GM21526 (cell line): ENCODE data around the gene IGFN1.

Experiments used
- ATAC-seq: cut with Tn5 transposase; IDR thresholded peaks from one replicate; pipeline ENCODE4 v1.9.1; 2021; ENCODE audit warnings: moderate library complexity; ENCODE audit not compliant: unreplicated experiment, low FRiP score

Gene IGFN1

GRCh38 chr1:201261771-201262547, 71.3 kb downstream of the IGFN1 start:
- no peak for ATAC-seq

DNA sequence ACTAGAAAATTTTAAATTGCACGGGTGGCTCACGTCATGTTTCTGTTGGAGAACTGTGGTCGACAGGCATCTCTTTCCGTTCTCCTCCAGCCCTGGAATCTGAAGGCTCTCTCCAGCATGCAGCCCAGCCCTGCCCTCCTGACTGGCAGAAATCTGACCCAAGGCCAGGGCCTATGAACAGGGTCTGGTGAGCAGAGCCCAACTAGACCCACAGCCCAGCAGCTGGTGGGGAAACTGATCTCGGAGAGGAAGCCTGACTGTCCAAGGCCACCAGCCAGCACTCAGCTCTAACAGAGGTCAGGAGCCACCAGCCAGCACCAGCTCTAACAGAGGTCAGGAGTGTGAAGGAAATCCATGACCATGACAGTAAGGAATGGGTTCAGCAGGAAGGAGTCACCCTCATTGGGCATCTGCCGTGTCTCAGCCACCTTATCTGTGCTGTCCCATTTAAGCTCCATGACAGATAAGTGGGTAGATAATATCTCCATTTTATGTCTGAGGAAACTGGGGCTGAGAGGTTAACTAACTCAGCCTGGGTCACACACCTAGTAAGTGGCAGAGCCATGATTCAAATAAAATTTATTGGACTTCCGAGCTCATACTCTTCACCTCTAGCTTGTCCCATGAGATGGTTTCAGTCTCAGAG, 72.5 kb downstream of the IGFN1 start:
- no peak for ATAC-seq

DNA sequence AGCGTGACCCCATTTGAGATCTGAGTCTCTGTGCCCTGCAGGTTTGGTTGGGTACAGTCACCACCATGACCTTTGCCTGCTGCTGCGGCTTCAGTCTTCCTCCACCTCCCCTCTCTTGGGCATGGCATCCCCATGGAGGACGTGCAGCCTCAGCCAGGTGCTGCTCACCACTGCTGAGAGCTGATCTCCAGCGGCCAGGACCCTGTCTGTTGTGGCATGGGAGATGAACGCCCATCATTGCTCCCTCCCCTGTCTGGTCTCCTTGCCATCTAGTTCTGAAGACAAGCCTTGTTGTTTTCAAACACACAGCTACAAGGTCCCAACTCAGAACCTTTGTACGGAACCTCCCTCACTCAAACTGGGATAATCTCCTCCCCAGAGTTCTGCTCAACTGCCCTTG, 73.4 kb downstream of the IGFN1 start:
- ATAC-seq = no peak

- ATAC-seq = no peak
These were observed 73.9 kb downstream of the IGFN1 start for GRCh38 chr1:201264554-201264953.

DNA sequence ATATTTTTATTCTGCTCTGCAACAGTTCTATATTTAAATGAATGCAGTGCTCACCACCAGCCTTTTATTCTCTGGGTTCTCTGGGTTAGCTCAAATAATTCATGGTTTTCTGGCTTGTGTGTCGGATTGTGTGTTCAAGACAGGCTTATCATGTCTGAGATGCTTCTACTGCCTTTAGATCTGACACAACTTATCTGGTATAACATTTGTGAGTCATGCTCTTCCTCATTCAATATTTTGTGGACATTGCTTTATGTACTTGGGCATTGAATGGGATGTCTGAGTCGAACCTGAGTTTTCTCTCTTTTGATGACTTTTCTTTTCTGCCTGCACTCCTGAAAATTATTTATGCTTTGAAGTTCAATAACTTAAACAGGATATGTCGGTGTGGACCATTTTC, 75.1 kb downstream of the IGFN1 start:
- ATAC-seq = no peak

DNA sequence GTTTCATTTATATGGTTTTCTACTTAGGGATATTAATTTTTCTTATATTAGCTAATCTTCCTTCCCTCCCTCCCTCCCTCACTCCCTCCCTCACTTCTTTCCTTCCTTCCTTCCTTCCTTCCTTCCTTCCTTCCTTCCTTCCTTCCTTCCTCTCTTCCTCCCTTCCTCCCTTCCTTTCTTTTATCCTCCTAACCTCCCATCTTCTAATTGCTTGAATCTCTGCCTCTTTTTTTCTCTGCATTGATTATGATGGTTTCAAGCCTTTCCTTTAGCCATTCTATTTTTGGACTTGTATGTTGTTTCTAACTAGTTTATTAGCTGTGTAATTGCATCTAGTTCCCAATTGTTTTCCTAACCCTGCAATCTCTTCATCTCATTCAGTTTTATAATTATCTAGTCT, 75.7 kb downstream of the IGFN1 start:
- ATAC-seq = no peak

- no peak for ATAC-seq
These were observed 76.2 kb downstream of the IGFN1 start for GRCh38 chr1:201266774-201267173.

GRCh38 chr1:201267481-201268229, 77.0 kb downstream of the IGFN1 start:
- ATAC-seq = no peak

DNA sequence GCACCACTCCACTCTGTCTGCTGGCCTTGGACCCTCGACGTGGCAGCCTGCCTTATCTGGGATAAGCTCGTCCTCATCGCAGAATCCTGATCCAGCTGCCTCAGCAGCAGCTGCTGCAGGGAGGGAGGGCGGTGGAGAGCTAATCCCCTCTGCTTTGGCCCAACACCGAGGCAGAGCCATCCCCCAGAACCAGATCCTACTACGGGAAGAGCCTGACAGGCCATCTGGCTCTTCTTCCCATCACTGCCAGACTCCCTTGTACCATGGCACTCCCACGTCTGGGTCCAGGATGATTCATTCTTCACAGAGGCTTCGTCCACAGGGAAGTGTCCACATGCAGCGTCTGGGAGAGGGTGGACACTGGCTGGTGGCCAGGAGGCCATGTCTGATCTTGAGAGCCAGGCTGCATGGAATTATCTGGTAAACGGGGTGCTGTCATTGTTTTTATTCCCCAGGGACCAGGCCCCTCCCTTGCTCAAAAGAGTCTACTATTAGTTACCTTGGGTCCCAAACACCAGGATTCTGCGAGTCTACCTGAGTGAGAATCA, 78.1 kb downstream of the IGFN1 start:
- ATAC-seq = no peak

DNA sequence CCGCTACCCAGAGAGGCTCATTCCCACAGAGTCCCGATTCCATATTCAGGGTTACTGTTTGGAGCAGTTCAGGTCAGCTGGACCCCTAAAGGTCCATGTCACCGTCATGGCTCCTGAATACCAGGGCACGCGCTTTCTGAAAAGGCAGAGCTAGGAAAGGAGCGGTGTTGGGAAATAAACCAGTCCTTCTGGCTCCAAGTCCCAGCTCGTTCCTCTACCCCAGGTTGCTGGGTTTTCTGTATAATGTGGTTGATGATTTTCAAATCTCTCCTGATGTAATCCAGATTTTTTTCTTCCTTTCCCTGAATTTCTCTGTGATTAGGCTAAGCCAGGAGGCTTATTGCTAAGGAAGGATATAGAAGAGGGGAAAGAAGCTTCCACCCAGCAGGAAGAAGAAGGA, 78.7 kb downstream of the IGFN1 start:
- ATAC-seq = no peak

- no peak for ATAC-seq
These were observed 79.3 kb downstream of the IGFN1 start for GRCh38 chr1:201269900-201270410.

GRCh38 chr1:201270616-201271390, 80.2 kb downstream of the IGFN1 start:
- ATAC-seq = no peak

DNA sequence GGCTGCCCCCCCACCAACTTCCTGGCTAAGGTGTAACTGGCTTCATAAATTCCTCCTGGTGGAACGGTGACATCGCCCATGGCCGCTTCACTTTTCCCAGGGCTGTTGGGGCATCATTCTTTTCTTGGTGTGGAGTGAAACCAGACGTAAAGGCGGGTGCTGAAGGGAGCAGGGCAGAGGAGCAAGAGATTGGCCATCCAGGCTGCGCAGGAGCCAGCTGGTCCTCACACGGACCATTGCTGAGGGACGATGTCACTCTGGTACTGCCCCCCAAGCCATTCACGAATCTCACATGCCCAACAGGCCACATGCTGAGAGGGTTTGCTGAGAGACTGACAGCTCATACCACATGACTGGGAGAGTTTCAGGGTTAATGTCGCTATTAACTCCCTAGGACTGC, 82.2 kb downstream of the IGFN1 start:
- ATAC-seq = no peak

DNA sequence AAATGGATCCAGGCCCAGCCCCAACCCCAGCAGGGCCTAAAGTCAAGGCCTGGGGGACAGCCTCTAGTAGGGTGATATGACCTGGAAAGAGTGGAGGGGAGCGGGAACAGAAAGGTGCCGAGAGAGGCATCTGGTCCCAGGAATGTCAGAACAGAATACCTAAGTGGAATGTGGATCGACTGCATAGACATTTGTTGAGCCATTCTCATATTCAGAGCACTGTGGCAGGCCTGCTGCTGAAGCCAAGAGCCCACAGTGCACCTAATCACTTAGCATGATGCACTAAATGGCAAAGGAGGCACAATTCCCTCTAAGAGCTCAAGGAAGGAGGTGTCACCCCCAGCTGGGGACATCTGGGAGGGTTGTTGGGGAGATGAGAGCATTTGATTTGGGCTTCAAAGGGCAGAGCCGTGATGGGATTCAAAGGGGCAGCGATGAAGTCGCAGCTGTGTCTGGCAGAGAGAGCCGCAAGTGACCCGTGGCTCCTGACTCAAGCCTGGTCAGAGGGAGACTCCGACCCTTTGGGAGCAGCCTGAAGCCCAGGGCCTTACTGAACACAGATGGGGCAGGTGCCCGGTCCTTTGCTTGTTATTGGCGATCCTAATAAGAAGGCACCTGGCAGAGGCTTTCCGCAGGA, 84.1 kb downstream of the IGFN1 start:
- no peak for ATAC-seq

DNA sequence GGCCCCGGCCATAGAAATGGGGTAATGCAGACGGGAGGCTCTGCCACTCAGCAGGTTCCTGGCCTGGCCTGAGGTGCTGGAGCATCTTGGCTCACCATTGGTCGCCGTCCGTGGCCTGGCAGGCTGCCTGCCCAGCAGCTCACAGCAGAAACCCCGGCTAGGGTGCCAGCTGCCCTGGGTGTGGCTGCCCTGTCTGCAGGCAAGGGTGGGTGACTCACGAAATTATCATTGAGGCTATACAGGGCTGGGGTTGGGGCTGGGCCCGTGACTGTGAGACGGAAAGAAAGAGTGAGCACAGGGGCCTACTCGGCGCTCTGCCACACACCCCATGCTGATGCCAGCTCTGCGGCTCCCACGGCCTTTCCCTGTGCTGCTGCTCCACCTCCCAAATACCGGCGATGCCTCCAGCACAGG, 84.6 kb downstream of the IGFN1 start:
- no peak for ATAC-seq

GRCh38 chr1:201276891-201277290, 86.3 kb downstream of the IGFN1 start:
- no peak for ATAC-seq

GRCh38 chr1:201277441-201277840, 86.8 kb downstream of the IGFN1 start:
- no peak for ATAC-seq
